ENCODE measurements around the gene PTPN12. TPM values are rescaled to one million over a fixed set of nuclear protein-coding genes. Genes with fewer than 3 reads are reported as not detected.

Gene PTPN12
- total and polyA plus RNA-seq, 2 donors (not counting 1 experiment from before 2014, with no cell fraction given): 42.3 to 47.8 TPM

GRCh38 chr7:77575187-77575586 is 38.1 kb downstream of the PTPN12 start:
- H3K4me1 ChIP-seq (ENCODE audit: control insufficient read depth, extremely low read depth, insufficient read depth, low read length): peaks cover 9% of the 10 kb centered on the region
- H3K27ac ChIP-seq (ENCODE audit: insufficient read depth, low read length): no peak overlapping the region
- no peaks in the 10 kb centered on the region for H3K9me3 ChIP-seq (ENCODE audit: control insufficient read depth, insufficient read depth, low read depth, low read length)
- H3K27me3 ChIP-seq (ENCODE audit: control insufficient read depth, insufficient read depth, low read length): no peaks in the 10 kb centered on the region
- H3K36me3 ChIP-seq (ENCODE audit: control insufficient read depth, insufficient read depth, low read length): peaks cover 2% of the 10 kb centered on the region
- H3K79me2 ChIP-seq (ENCODE audit: control insufficient read depth, insufficient read depth, low read length): peaks cover 71% of the 10 kb centered on the region
- no peak overlapping the region for H3K9ac ChIP-seq (ENCODE audit: insufficient read depth, low read length)
- H3K4me2 ChIP-seq (ENCODE audit: extremely low read depth, insufficient read depth, low read length): no peak overlapping the region
- H4K20me1 ChIP-seq (ENCODE audit: control insufficient read depth, extremely low read depth, insufficient read depth, low read length): no peaks in the 10 kb centered on the region
- no peak overlapping the region for H3K4me3 ChIP-seq (replicated peaks in 1 of 4; ENCODE audit: control extremely low read depth in 1 of 4, insufficient read depth in 1 of 4, low read depth in 3 of 4, low read length in 4 of 4)
- DNase-seq (ENCODE audit: low read depth in 2 of 2): no peak
- H2AFZ ChIP-seq (ENCODE audit: low read length): no peak overlapping the region
- TF ChIP-seq CTCF (conservative IDR thresholded peaks at IDR 0.05 in 1 of 2, IDR thresholded peaks at IDR 0.05 in 1 of 2; ENCODE audit: low read depth in 1 of 2, low read length in 2 of 2): no peak
- no peak for TF ChIP-seq EZH2 (IDR thresholded peaks at IDR 0.05; ENCODE audit: low read length, missing control alignments)

- no peaks in the 10 kb centered on the region for H3K27me3 ChIP-seq (ENCODE audit: control insufficient read depth, insufficient read depth, low read length)
- H4K20me1 ChIP-seq (ENCODE audit: control insufficient read depth, extremely low read depth, insufficient read depth, low read length): no peaks in the 10 kb centered on the region
- DNase-seq (ENCODE audit: low read depth in 2 of 2): no peak
- no peak overlapping the region for H2AFZ ChIP-seq (ENCODE audit: low read length)
- no peak for TF ChIP-seq EZH2 (IDR thresholded peaks at IDR 0.05; ENCODE audit: low read length, missing control alignments)
- TF ChIP-seq CTCF (conservative IDR thresholded peaks at IDR 0.05 in 1 of 2, IDR thresholded peaks at IDR 0.05 in 1 of 2; ENCODE audit: low read depth in 1 of 2, low read length in 2 of 2): no peak
- H3K4me1 ChIP-seq (ENCODE audit: control insufficient read depth, extremely low read depth, insufficient read depth, low read length): peaks cover 3% of the 10 kb centered on the region
- no peak overlapping the region for H3K4me2 ChIP-seq (ENCODE audit: extremely low read depth, insufficient read depth, low read length)
- no peak overlapping the region for H3K27ac ChIP-seq (ENCODE audit: insufficient read depth, low read length)
- H3K79me2 ChIP-seq (ENCODE audit: control insufficient read depth, insufficient read depth, low read length): peaks cover 60% of the 10 kb centered on the region
- H3K9ac ChIP-seq (ENCODE audit: insufficient read depth, low read length): no peak overlapping the region
- no peaks in the 10 kb centered on the region for H3K9me3 ChIP-seq (ENCODE audit: control insufficient read depth, insufficient read depth, low read depth, low read length)
- H3K36me3 ChIP-seq (ENCODE audit: control insufficient read depth, insufficient read depth, low read length): peaks cover 2% of the 10 kb centered on the region
- H3K4me3 ChIP-seq (replicated peaks in 1 of 4; ENCODE audit: control extremely low read depth in 1 of 4, insufficient read depth in 1 of 4, low read depth in 3 of 4, low read length in 4 of 4): no peak overlapping the region
These were observed 39.8 kb downstream of the PTPN12 start for GRCh38 chr7:77576856-77577255.

GRCh38 chr7:77579797-77580196 is 42.7 kb downstream of the PTPN12 start:
- Histone ChIP-seq H3K9ac (ENCODE audit: insufficient read depth, low read length) (no peak overlapping the region), H3K27ac (ENCODE audit: insufficient read depth, low read length) (no peak overlapping the region), H3K9me3 (ENCODE audit: control insufficient read depth, insufficient read depth, low read depth, low read length) (no peaks in the 10 kb centered on the region), H3K4me2 (ENCODE audit: extremely low read depth, insufficient read depth, low read length) (no peak overlapping the region), H3K4me1 (ENCODE audit: control insufficient read depth, extremely low read depth, insufficient read depth, low read length) (peaks cover 3% of the 10 kb centered on the region), H3K4me3 (replicated peaks in 1 of 4; ENCODE audit: control extremely low read depth in 1 of 4, insufficient read depth in 1 of 4, low read depth in 3 of 4, low read length in 4 of 4) (no peak overlapping the region), H2AFZ (ENCODE audit: low read length) (no peak overlapping the region), H3K79me2 (ENCODE audit: control insufficient read depth, insufficient read depth, low read length) (peaks cover 37% of the 10 kb centered on the region), H4K20me1 (ENCODE audit: control insufficient read depth, extremely low read depth, insufficient read depth, low read length) (no peaks in the 10 kb centered on the region), H3K36me3 (ENCODE audit: control insufficient read depth, insufficient read depth, low read length) (peaks cover 2% of the 10 kb centered on the region), H3K27me3 (ENCODE audit: control insufficient read depth, insufficient read depth, low read length) (no peaks in the 10 kb centered on the region)
- no peak for DNase-seq (ENCODE audit: low read depth in 2 of 2)
- TF ChIP-seq CTCF (conservative IDR thresholded peaks at IDR 0.05 in 1 of 2, IDR thresholded peaks at IDR 0.05 in 1 of 2; ENCODE audit: low read depth in 1 of 2, low read length in 2 of 2): no peak
- no peak for TF ChIP-seq EZH2 (IDR thresholded peaks at IDR 0.05; ENCODE audit: low read length, missing control alignments)
